ENCODE data around the gene ZSCAN12. TPM values are rescaled to one million over a fixed set of nuclear protein-coding genes. Genes with fewer than 3 reads are reported as not detected.

ZSCAN12 gene
- total RNA-seq, 2 experiments from 2014 or later, result 4.1 to 4.4 TPM

DNA sequence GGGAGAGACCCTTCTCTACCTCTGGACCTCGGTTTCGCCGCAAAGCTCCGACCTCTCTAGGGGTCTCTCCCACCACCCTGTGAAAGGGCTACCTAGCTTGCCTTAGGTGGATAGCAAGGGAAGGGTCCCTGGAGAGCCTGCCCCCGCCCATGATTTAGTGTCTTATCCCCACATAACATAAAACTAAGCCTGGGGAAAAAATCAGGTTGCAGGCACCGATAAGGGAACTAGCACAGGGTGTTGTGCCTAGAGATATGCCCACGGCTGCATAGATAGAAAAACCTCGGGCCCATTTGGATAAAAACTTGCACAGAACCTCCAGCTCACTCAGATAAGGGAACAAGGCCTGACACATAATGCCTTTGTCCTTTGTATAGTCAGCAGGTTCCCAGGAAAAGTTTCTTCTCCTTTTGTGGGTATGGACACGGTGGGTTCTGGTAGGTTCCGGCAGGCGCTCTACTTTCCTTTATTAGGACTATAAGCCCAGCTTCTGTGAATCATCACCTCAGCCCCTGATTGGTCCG is 64.4 kb downstream of the ZSCAN12 start:
- no peaks in the 10 kb centered on the region for H3K4me1 Mint-ChIP-seq (ENCODE audit: low read depth)
- H3K36me3 Mint-ChIP-seq, result peaks cover 5% of the 10 kb centered on the region
- ChIA-PET POLR2A (interaction anchor here (1.0 to 1.5 kb wide), 3 partner anchors 193 to 470 kb away, joined by 3 to 4 read pairs (median 3); partner anchors contain the start of gene ZKSCAN8), CTCF (interaction anchor here (2.9 kb wide), 1 partner anchor 21 kb away, joined by 15 read pairs; no protein-coding TSS in a partner anchor)
- no peaks in the 10 kb centered on the region for H3K27me3 Mint-ChIP-seq
- H3K9me3 Mint-ChIP-seq, result peaks cover 6% of the 10 kb centered on the region
- H3K27ac Mint-ChIP-seq, result no peak overlapping the region
- no peak for DNase-seq
- H3K4me3 Mint-ChIP-seq, result no peak overlapping the region
- intact Hi-C loops (cut with micrococcal nuclease), result loop anchor here (5.0 kb wide), 3 partner anchors 68 to 198 kb away; partner anchors contain the start of gene ZSCAN26

DNA sequence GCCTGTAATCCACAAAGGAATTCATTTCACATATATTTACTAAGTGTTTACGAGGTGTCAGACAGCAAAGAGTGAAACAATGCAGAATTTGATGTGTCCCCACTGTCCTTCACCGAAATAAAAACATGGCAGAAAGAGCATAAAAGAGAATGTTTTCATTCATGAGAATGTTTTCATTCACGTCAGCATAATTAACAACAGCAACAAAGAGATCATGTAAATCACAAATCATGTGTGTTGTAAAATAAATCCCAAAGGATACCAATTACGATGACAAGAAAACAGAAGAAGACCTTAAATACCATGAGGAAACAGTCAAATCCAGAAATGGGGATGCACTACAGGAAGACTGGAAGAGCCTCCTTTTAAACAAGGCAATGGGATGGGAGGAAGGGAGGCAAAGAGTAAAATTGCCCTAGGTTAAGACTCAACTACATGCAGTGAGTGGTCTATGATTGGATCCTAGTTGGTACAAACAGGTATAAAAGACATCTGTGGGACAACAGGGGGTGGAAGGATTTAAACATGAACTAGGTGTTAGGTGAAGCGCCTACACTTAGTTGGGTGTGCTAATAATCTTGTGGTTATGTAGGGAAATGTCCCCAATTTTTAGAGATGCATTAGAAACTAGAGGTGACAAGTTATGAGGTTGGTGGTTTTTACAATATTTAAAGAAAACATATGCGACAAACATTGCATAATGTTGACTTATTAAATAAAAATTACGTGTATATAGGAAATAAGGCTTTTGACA is 65.1 kb downstream of the ZSCAN12 start:
- Mint-ChIP-seq H3K4me1 (ENCODE audit: low read depth) (no peaks in the 10 kb centered on the region), H3K9me3 (no peaks in the 10 kb centered on the region), H3K4me3 (no peak overlapping the region), H3K27ac (no peak overlapping the region), H3K27me3 (no peaks in the 10 kb centered on the region), H3K36me3 (no peaks in the 10 kb centered on the region)
- intact Hi-C loops (cut with micrococcal nuclease), result loop anchor here (5.0 kb wide), 3 partner anchors 67 to 197 kb away; partner anchors contain the start of gene ZSCAN26
- ChIA-PET CTCF (interaction anchor here (2.9 kb wide), 1 partner anchor 21 kb away, joined by 15 read pairs; no protein-coding TSS in a partner anchor), POLR2A (no interaction called here)
- DNase-seq, result no peak

DNA sequence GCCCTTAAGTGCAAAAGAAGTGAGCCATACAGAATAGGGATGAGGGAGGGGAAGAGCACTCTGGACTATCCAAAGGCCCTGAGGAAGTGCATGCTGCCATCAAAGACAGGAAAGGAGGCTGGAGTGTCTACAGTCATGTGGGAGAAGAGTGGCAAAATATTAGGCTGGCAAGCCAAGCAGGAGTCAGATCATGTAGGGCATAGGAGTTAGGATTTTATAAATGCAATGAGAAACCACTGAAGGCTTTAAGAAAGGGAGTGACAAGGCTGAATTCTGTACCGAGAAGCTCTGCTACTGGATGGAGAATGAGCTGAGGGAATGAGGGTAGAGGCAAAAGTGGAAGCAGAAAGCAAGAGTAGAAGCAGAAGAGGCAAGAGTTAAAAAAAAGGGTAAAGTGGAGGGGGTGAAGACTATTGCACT is 65.9 kb downstream of the ZSCAN12 start:
- Mint-ChIP-seq H3K4me1 (ENCODE audit: low read depth) (no peaks in the 10 kb centered on the region), H3K36me3 (peaks cover 4% of the 10 kb centered on the region), H3K4me3 (no peak overlapping the region), H3K27me3 (no peaks in the 10 kb centered on the region), H3K9me3 (peaks cover 6% of the 10 kb centered on the region), H3K27ac (no peak overlapping the region)
- intact Hi-C loops (cut with micrococcal nuclease), result no loop called here
- DNase-seq, result no peak
- ChIA-PET POLR2A (no interaction called here), CTCF (no interaction called here)

DNA sequence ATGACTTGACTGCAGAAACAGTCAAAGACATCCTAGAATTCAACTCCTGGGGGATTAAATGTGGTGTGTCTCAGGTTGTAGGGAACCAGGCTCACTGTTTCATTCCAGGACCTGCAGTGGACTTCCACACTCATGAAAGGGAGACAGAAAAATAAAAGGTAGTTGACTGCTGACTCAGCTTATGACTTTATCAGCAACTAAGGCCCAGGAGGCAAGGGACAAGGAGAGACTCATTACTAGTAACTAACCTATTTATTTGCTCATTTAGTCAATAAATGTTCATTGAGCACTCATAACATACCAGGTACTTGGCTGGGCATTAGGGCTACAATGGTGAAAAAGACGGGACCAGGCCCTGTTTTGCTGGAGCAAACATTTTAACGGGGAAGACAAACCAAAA is 66.5 kb downstream of the ZSCAN12 start:
- peaks cover 8% of the 10 kb centered on the region for H3K9me3 Mint-ChIP-seq
- no peaks in the 10 kb centered on the region for H3K4me1 Mint-ChIP-seq (ENCODE audit: low read depth)
- H3K36me3 Mint-ChIP-seq, result peaks cover 4% of the 10 kb centered on the region
- CTCF ChIA-PET, result no interaction called here
- H3K4me3 Mint-ChIP-seq, result no peak overlapping the region
- H3K27ac Mint-ChIP-seq, result no peak overlapping the region
- intact Hi-C loops (cut with micrococcal nuclease), result no loop called here
- no peak for DNase-seq
- POLR2A ChIA-PET, result no interaction called here
- H3K27me3 Mint-ChIP-seq, result no peaks in the 10 kb centered on the region

DNA sequence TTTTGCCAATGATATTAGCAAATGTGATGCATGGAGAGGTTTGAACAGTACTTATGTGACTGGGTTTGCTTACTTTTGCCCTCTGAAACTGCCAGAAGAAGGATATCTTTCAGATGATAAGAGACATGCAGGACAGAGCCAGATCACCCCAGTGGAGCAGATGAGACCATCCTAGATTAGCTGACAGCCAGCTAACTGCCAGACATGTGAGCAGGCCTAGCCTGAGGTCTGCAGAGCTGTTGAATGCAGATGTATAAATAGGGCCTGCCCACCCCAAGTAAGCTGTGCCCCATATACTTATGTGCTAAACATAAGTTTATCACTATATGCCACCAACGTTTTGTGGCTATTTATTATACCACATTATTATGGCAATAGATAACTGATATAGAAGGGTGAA is 69.5 kb downstream of the ZSCAN12 start:
- H3K36me3 Mint-ChIP-seq, result peaks cover 24% of the 10 kb centered on the region
- H3K27ac Mint-ChIP-seq, result no peak overlapping the region
- POLR2A ChIA-PET, result no interaction called here
- peaks cover 32% of the 10 kb centered on the region for H3K9me3 Mint-ChIP-seq
- intact Hi-C loops (cut with micrococcal nuclease), result no loop called here
- no peak overlapping the region for H3K4me3 Mint-ChIP-seq
- no peaks in the 10 kb centered on the region for H3K4me1 Mint-ChIP-seq (ENCODE audit: low read depth)
- no peaks in the 10 kb centered on the region for H3K27me3 Mint-ChIP-seq
- no peak for DNase-seq
- CTCF ChIA-PET, result no interaction called here

Other genes with a start within 250 kb of the ZSCAN12 start
- 1 to 10 TPM; 2.8 to 3.0 TPM for gene ZSCAN9, start 174.5 kb downstream of the ZSCAN12 start, total RNA-seq
- gene ZKSCAN4, start 147.5 kb downstream of the ZSCAN12 start, total RNA-seq, result 1 to 10 TPM; 3.7 to 3.8 TPM
- gene NKAPL, start 140.4 kb downstream of the ZSCAN12 start, total RNA-seq, result not detected
- gene ZSCAN26, start 132.6 kb downstream of the ZSCAN12 start, total RNA-seq, result 1 to 10 TPM; 6.0 to 6.4 TPM
- 1 to 10 TPM; 1.6 to 1.9 TPM for gene PGBD1, start 118.2 kb downstream of the ZSCAN12 start, total RNA-seq
- 1 to 10 TPM in 1 of 2 experiments, under 1 TPM in 1; 0.77 to 1.6 TPM for gene ZSCAN31, start 63.6 kb downstream of the ZSCAN12 start, total RNA-seq
- gene ZKSCAN3, start 49.8 kb downstream of the ZSCAN12 start, total RNA-seq, result 1 to 10 TPM; 2.2 to 2.7 TPM
- 1 to 10 TPM in 1 of 2 experiments, under 1 TPM in 1; 0.83 to 1.1 TPM for gene ZSCAN23, start 43.7 kb upstream of the ZSCAN12 start, total RNA-seq
- not detected for gene GPX6, start 116.0 kb upstream of the ZSCAN12 start, total RNA-seq
- gene GPX5, start 126.1 kb upstream of the ZSCAN12 start, total RNA-seq, result not detected